Femur (tissue), 1 donor: ENCODE measurements around the gene BDNF.
A peak's percentile ranks its signal among the peaks of the same experiment; 100 is the strongest.

Source experiments
- DNase-seq: peaks from one replicate; pipeline ENCODE4 v3.0.0-alpha.2; 2017

Gene BDNF

GRCh38 chr11:27705873-27706820 is 5.9 kb upstream of the BDNF start:
- DNase-seq, result no peak

GRCh38 chr11:27703481-27703880 is 3.2 kb upstream of the BDNF start:
- DNase-seq, result no peak

- DNase-seq, result no peak
Observed at GRCh38 chr11:27702811-27703210, 2.6 kb upstream of the BDNF start.

- DNase-seq, result peak; percentile 65
Observed at GRCh38 chr11:27701355-27702105, 1.3 kb upstream of the BDNF start.

GRCh38 chr11:27699926-27700350 is 317 bp downstream of the BDNF start:
- peak; percentile 35 for DNase-seq

- DNase-seq, result no peak
Observed at GRCh38 chr11:27699242-27699925, 871 bp downstream of the BDNF start.

GRCh38 chr11:27698872-27699241 is 1.4 kb downstream of the BDNF start:
- peak; percentile 90 for DNase-seq

- DNase-seq, result no peak
Observed at GRCh38 chr11:27697679-27698275, 2.5 kb downstream of the BDNF start.

- no peak for DNase-seq
Observed at GRCh38 chr11:27696961-27697360, 3.3 kb downstream of the BDNF start.

- no peak for DNase-seq
Observed at GRCh38 chr11:27696115-27696514, 4.1 kb downstream of the BDNF start.

- DNase-seq, result no peak
Observed at GRCh38 chr11:27694992-27695391, 5.3 kb downstream of the BDNF start.

GRCh38 chr11:27693398-27693797 is 6.9 kb downstream of the BDNF start:
- no peak for DNase-seq

- no peak for DNase-seq
Observed at GRCh38 chr11:27692781-27693180, 7.5 kb downstream of the BDNF start.

- DNase-seq, result no peak
Observed at GRCh38 chr11:27688076-27688475, 12.2 kb downstream of the BDNF start.

GRCh38 chr11:27681664-27682063 is 18.6 kb downstream of the BDNF start:
- no peak for DNase-seq

- DNase-seq, result no peak
Observed at GRCh38 chr11:27679136-27680015, 20.9 kb downstream of the BDNF start.

- DNase-seq, result no peak
Observed at GRCh38 chr11:27678242-27678641, 22.0 kb downstream of the BDNF start.

GRCh38 chr11:27677108-27677507 is 23.1 kb downstream of the BDNF start:
- no peak for DNase-seq

- no peak for DNase-seq
Observed at GRCh38 chr11:27673979-27674663, 26.1 kb downstream of the BDNF start.

- no peak for DNase-seq
Observed at GRCh38 chr11:27672836-27673464, 27.3 kb downstream of the BDNF start.
